Colonic mucosa (tissue), 4 donors: ENCODE measurements around the gene TECR. TPM values are rescaled to one million over a fixed set of nuclear protein-coding genes. Genes with fewer than 3 reads are reported as not detected.

Source experiments
- DNase-seq: peaks from one replicate; pipeline ENCODE4 v3.0.0-alpha.2; 2020
- H3K27ac ChIP-seq: fragments of 200-600 bp; one replicate; pipeline ENCODE4 v1.8.0; 2021
- H3K27me3 ChIP-seq: fragments of 200-600 bp; one replicate; pipeline ENCODE4 v1.8.0; 2021
- H3K36me3 ChIP-seq: fragments of 200-600 bp; one replicate; pipeline ENCODE4 v1.8.0; 2021
- H3K4me1 ChIP-seq: fragments of 200-600 bp; one replicate; pipeline ENCODE4 v1.8.0; 2021; ENCODE audit warnings: mild to moderate bottlenecking
- H3K4me3 ChIP-seq: fragments of 200-600 bp; one replicate; pipeline ENCODE4 v1.8.0; 2021
- H3K9ac ChIP-seq, 2 donors: one replicate each; pipeline ENCODE4 v1.7.0; 2013; ENCODE audit warnings: control low read depth in 2 of 2, low read depth in 2 of 2, low read length in 2 of 2
- H3K9me3 ChIP-seq: fragments of 200-600 bp; one replicate; pipeline ENCODE4 v1.8.0; 2021
- CTCF ChIP-seq: fragments of 200-600 bp; IDR thresholded peaks from one replicate; pipeline ENCODE4 v1.8.0; 2022; ENCODE audit warnings: antibody characterized with exemption, mild to moderate bottlenecking
- intact Hi-C: fragments of 100-400 bp; cut with DNase I; formaldehyde crosslinking; loops from one replicate; pipeline ENCODE4 v1.14.1; 2022
- microRNA-seq: library from miRNA; unstranded; fragments of <30 nt; microRNA quantifications from one replicate; pipeline ENCODE4, GENCODE V29; 2019
- total RNA-seq, 2 donors: library from RNA; stranded (reverse); fragmentation: NEBNext Ultra II Directional in 1 of 2; extraction: Animal tissue kit (Norgen Biotek cat#: 25700) in 1 of 2; gene quantifications; one replicate each; pipeline ENCODE4 v1.2.1, GENCODE V29; 2021
- donor health status: healthy.
- donor health status: DM: no; HTN: no; CAD: no.
- donor health status: DM: no; HTN: no; CAD: no.

Gene TECR
- total RNA-seq, 2 donors from 2014 or later: 136 to 201 TPM

GRCh38 chr19:14614099-14614412, 84.7 kb downstream of the TECR start:
- Histone ChIP-seq H3K36me3 (no peaks in the 10 kb centered on the region), H3K4me3 (no peak overlapping the region), H3K27ac (no peak overlapping the region), H3K9ac (no peak overlapping the region), H3K27me3 (no peaks in the 10 kb centered on the region), H3K9me3 (no peaks in the 10 kb centered on the region), H3K4me1 (no peaks in the 10 kb centered on the region)
- no peak for DNase-seq
- TF ChIP-seq CTCF: no peak
- intact Hi-C loops: no loop called here

Small RNA genes within 50 kb of the gene (microRNA-seq; reads per million reads assigned to microRNA genes)
- gene MIR639: 2.8 reads per million

Other genes starting within 250 kb of the TECR start
- 100 to 1,000 TPM; 133 to 175 TPM for gene ADGRE5, start 148.2 kb upstream of the TECR start, total RNA-seq
- 100 to 1,000 TPM in 1 of 2 donors, 10 to 100 TPM in 1; 55.2 to 160 TPM for gene DDX39A, start 110.3 kb upstream of the TECR start, total RNA-seq
- gene PKN1, start 96.3 kb upstream of the TECR start, total RNA-seq: 10 to 100 TPM; 35.9 to 37.5 TPM
- gene PTGER1, start 54.2 kb upstream of the TECR start, total RNA-seq: under 1 TPM; 0.35 to 0.72 TPM
- gene GIPC1, start 33.5 kb upstream of the TECR start, total RNA-seq: 100 to 1,000 TPM; 281 to 404 TPM
- gene DNAJB1, start 11.2 kb upstream of the TECR start, total RNA-seq: 100 to 1,000 TPM; 127 to 148 TPM
- 100 to 1,000 TPM; 216 to 302 TPM for gene NDUFB7, start 42.5 kb downstream of the TECR start, total RNA-seq
- under 1 TPM; 0.12 to 0.32 TPM for gene CLEC17A, start 53.5 kb downstream of the TECR start, total RNA-seq
- gene ADGRE3, start 145.2 kb downstream of the TECR start, total RNA-seq: 1 to 10 TPM in 1 of 2 donors, not detected in 1; 1.2 TPM
- gene ZNF333, start 160.5 kb downstream of the TECR start, total RNA-seq: 1 to 10 TPM; 6.7 to 7.3 TPM
- gene ADGRE2, start 249.0 kb downstream of the TECR start, total RNA-seq: 1 to 10 TPM; 1.3 to 1.8 TPM